Gastrocnemius medialis (tissue), 4 donors: ENCODE results near the gene RHOT1. TPM values are rescaled to one million over a fixed set of nuclear protein-coding genes. Genes with fewer than 3 reads are reported as not detected.

Experiments
- ATAC-seq, 2 donors: fragments of 150-250 bp; one replicate each; pipeline ENCODE4 v1.9.1; 2016
- DNase-seq, 2 donors: peaks; one replicate each; pipeline ENCODE4 v3.0.0-alpha.2; 2019
- H3K27ac ChIP-seq, 4 donors: fragments of 200-600 bp; sonication (generic); 1 replicate in 1 of 4; 2 replicates in 3 of 4; pipeline ENCODE4 v1.5.1; 2016 to 2018; ENCODE audit warnings: mild to moderate bottlenecking in 2 of 4, moderate library complexity in 1 of 4
- H3K27me3 ChIP-seq, 3 donors: fragments of 200-600 bp; sonication (generic) in 2 of 3; 1 replicate in 1 of 3; 2 replicates in 2 of 3; pipeline versions ENCODE4 v1.5.1 to v1.6.0; 2016 to 2019; ENCODE audit warnings: mild to moderate bottlenecking in 1 of 3, moderate library complexity in 1 of 3
- H3K36me3 ChIP-seq, 2 donors: fragments of 200-600 bp; sonication (generic) in 1 of 2; one replicate each; pipeline ENCODE4 v1.5.1; 2017 to 2018
- H3K4me1 ChIP-seq, 2 donors: fragments of 200-600 bp; sonication (generic) in 1 of 2; one replicate each; pipeline ENCODE4 v1.5.1; 2016 to 2017; ENCODE audit warnings: mild to moderate bottlenecking in 2 of 2
- H3K4me3 ChIP-seq, 4 donors: fragments of 200-600 bp; sonication (generic) in 3 of 4; 1 replicate in 1 of 4; 2 replicates in 3 of 4; pipeline ENCODE4 v1.5.1; 2016 to 2019; ENCODE audit warnings: mild to moderate bottlenecking in 2 of 4
- H3K9me3 ChIP-seq, 3 donors: fragments of 200-600 bp; sonication (generic) in 2 of 3; 1 replicate in 1 of 3; 2 replicates in 2 of 3; pipeline ENCODE4 v1.5.1; 2016 to 2019
- CTCF ChIP-seq, 5 experiments: fragments of 450-650 bp in 3 of 5; fragments of 200-600 bp in 2 of 5; sonication (generic) in 2 of 5; IDR thresholded peaks in 4 of 5; conservative IDR thresholded peaks in 1 of 5; 1 replicate in 4 of 5; 2 replicates in 1 of 5; pipeline ENCODE4 v1.5.1; 2016 to 2019; ENCODE audit warnings: antibody characterized with exemption in 5 of 5, mild to moderate bottlenecking in 3 of 5, moderate library complexity in 3 of 5
- POLR2A ChIP-seq, 2 donors: fragments of 450-650 bp; IDR thresholded peaks; one replicate each; pipeline ENCODE4 v1.6.1; 2017; ENCODE audit warnings: antibody characterized with exemption in 2 of 2, mild to moderate bottlenecking in 2 of 2, moderate library complexity in 2 of 2
- in situ Hi-C, 4 donors: fragments of 200-750 bp; cut with MboI; loops; one replicate each; pipeline versions ENCODE4 v1.15.0 to v1.8.0; 2017; ENCODE audit warnings: low sequenced_read_pairs in 4 of 4
- intact Hi-C: fragments of 100-400 bp; cut with DNase I; formaldehyde crosslinking; loops from one replicate; pipeline ENCODE4 v1.15.1; 2023; ENCODE audit warnings: low total_unique reads
- total RNA-seq, 4 donors: library from RNA; depleted of rRNA; stranded (reverse); fragments of >200 nt; gene quantifications; one replicate each; pipeline versions ENCODE4 v1.1.0 to v1.2.3, GENCODE V29; 2016

RHOT1 gene
- total RNA-seq, 4 donors from 2014 or later = 30.8 to 67.5 (median 36.2) TPM

GRCh38 chr17:32268734-32269288 lies 126.5 kb downstream of the RHOT1 start:
- in situ Hi-C loops = no loop called here
- H3K9me3 ChIP-seq = no peaks in the 10 kb centered on the region
- H3K27ac ChIP-seq = no peak overlapping the region
- peaks cover 10 to 14% of the 10 kb centered on the region in 2 donors for H3K4me1 ChIP-seq
- no peaks in the 10 kb centered on the region for H3K36me3 ChIP-seq
- ATAC-seq (no peak), DNase-seq (no peak)
- TF ChIP-seq POLR2A (IDR thresholded peaks at IDR 0.05) = no peak
- no peak for TF ChIP-seq CTCF (IDR thresholded peaks at IDR 0.05 in 4 of 5, conservative IDR thresholded peaks at IDR 0.05 in 1 of 5)
- H3K4me3 ChIP-seq = no peak overlapping the region
- intact Hi-C loops = no loop called here
- peaks cover 38 to 55% (median 39%) of the 10 kb centered on the region in 3 donors for H3K27me3 ChIP-seq

- no peaks in the 10 kb centered on the region for H3K36me3 ChIP-seq
- no peak overlapping the region for H3K4me3 ChIP-seq
- DNase-seq = no peak
- no peak for TF ChIP-seq CTCF (IDR thresholded peaks at IDR 0.05 in 4 of 5, conservative IDR thresholded peaks at IDR 0.05 in 1 of 5)
- no peak for TF ChIP-seq POLR2A (IDR thresholded peaks at IDR 0.05)
- H3K27ac ChIP-seq = no peak overlapping the region
- intact Hi-C loops = no loop called here
- no peak for ATAC-seq
- no peaks in the 10 kb centered on the region for H3K9me3 ChIP-seq
- in situ Hi-C loops = no loop called here
- peaks cover 10 to 14% of the 10 kb centered on the region in 2 donors for H3K4me1 ChIP-seq
- peaks cover 38 to 53% (median 41%) of the 10 kb centered on the region in 3 donors for H3K27me3 ChIP-seq
Measured at GRCh38 chr17:32269377-32269776, 127.1 kb downstream of the RHOT1 start.

- TF ChIP-seq POLR2A (IDR thresholded peaks at IDR 0.05) = no peak
- no peak for TF ChIP-seq CTCF (IDR thresholded peaks at IDR 0.05 in 4 of 5, conservative IDR thresholded peaks at IDR 0.05 in 1 of 5)
- H3K4me1 ChIP-seq = peaks cover 4 to 7% of the 10 kb centered on the region in 2 donors
- in situ Hi-C loops (no loop called here), intact Hi-C loops (no loop called here)
- H3K27me3 ChIP-seq = peaks cover 33 to 41% (median 40%) of the 10 kb centered on the region in 3 donors
- ATAC-seq (no peak), DNase-seq (no peak)
- H3K27ac ChIP-seq = no peak overlapping the region
- no peaks in the 10 kb centered on the region for H3K9me3 ChIP-seq
- H3K4me3 ChIP-seq = no peak overlapping the region
- no peaks in the 10 kb centered on the region for H3K36me3 ChIP-seq
Measured at GRCh38 chr17:32271844-32272243, 129.5 kb downstream of the RHOT1 start.

- no peak for TF ChIP-seq POLR2A (IDR thresholded peaks at IDR 0.05)
- intact Hi-C loops = no loop called here
Measured at GRCh38 chr17:32274101-32274500, 131.8 kb downstream of the RHOT1 start.

GRCh38 chr17:32274643-32275042 lies 132.3 kb downstream of the RHOT1 start:
- no peaks in the 10 kb centered on the region for H3K4me1 ChIP-seq
- ATAC-seq = no peak
- no peak overlapping the region for H3K4me3 ChIP-seq
- in situ Hi-C loops = no loop called here
- H3K27ac ChIP-seq = no peak overlapping the region
- TF ChIP-seq CTCF (IDR thresholded peaks at IDR 0.05 in 4 of 5, conservative IDR thresholded peaks at IDR 0.05 in 1 of 5) (no peak), POLR2A (IDR thresholded peaks at IDR 0.05) (no peak)
- intact Hi-C loops = no loop called here
- H3K9me3 ChIP-seq = no peaks in the 10 kb centered on the region
- H3K27me3 ChIP-seq = peaks cover 11 to 18% (median 13%) of the 10 kb centered on the region in 3 donors
- H3K36me3 ChIP-seq = no peaks in the 10 kb centered on the region
- no peak for DNase-seq

More at GRCh38 chr17:32274101-32274500, 131.8 kb downstream of the RHOT1 start:
- ATAC-seq = no peak
- no peaks in the 10 kb centered on the region for H3K36me3 ChIP-seq
- H3K9me3 ChIP-seq = no peaks in the 10 kb centered on the region
- DNase-seq = no peak
- in situ Hi-C loops = no loop called here
- peaks cover 13 to 19% (median 18%) of the 10 kb centered on the region in 3 donors for H3K27me3 ChIP-seq
- no peaks in the 10 kb centered on the region for H3K4me1 ChIP-seq
- H3K27ac ChIP-seq = no peak overlapping the region
- no peak overlapping the region for H3K4me3 ChIP-seq

Other genes starting within 250 kb of the RHOT1 start
- gene UTP6, start 240.8 kb upstream of the RHOT1 start, total RNA-seq = 10 to 100 TPM; 22.7 to 35.2 (median 27.8) TPM
- gene SUZ12, start 205.5 kb upstream of the RHOT1 start, total RNA-seq = 1 to 10 TPM; 7.0 to 9.2 (median 8.4) TPM
- 1 to 10 TPM; 3.8 to 7.9 (median 5.6) TPM for gene LRRC37B, start 135.1 kb upstream of the RHOT1 start, total RNA-seq
- gene RHBDL3, start 123.3 kb downstream of the RHOT1 start, total RNA-seq = not detected
- gene C17orf75, start 199.7 kb downstream of the RHOT1 start, total RNA-seq = 1 to 10 TPM; 4.1 to 8.9 (median 7.7) TPM
- gene ZNF207, start 207.7 kb downstream of the RHOT1 start, total RNA-seq = 100 to 1,000 TPM in 1 of 4 donors, 10 to 100 TPM in 3; 51.4 to 126 (median 82.4) TPM